Measurements from ENCODE around the gene TTYH3. TPM values are rescaled to one million over a fixed set of nuclear protein-coding genes. Genes with fewer than 3 reads are reported as not detected.

The TTYH3 gene
- total RNA-seq, 1 experiment from 2014 or later: 20.9 TPM

GRCh38 chr7:2657920-2658671, 26.3 kb downstream of the TTYH3 start:
- Mint-ChIP-seq H3K36me3 (ENCODE audit: insufficient read depth, unreplicated experiment) (peaks cover 5% of the 10 kb centered on the region), H3K4me1 (ENCODE audit: insufficient read depth, unreplicated experiment) (no peaks in the 10 kb centered on the region), H3K9me3 (ENCODE audit: unreplicated experiment) (no peaks in the 10 kb centered on the region), H3K27ac (ENCODE audit: low read depth, unreplicated experiment) (no peak overlapping the region), H3K27me3 (ENCODE audit: insufficient read depth, unreplicated experiment) (no peaks in the 10 kb centered on the region), H3K4me3 (ENCODE audit: unreplicated experiment) (no peak overlapping the region)
- no peak for TF ChIP-seq CTCF (IDR thresholded peaks at IDR 0.05; ENCODE audit: unreplicated experiment)
- ChIA-PET CTCF (interaction anchor here (0.5 to 0.8 kb wide), 2 partner anchors 22 to 174 kb away, joined by 3 to 4 read pairs; no protein-coding TSS in a partner anchor), POLR2A (no interaction called here)
- DNase-seq (ENCODE audit: unreplicated experiment): no peak
- intact Hi-C loops (cut with micrococcal nuclease): no loop called here
- no TSS peak for BruUV-seq (replicated peaks)

GRCh38 chr7:2658941-2659340, 27.2 kb downstream of the TTYH3 start:
- H3K27ac Mint-ChIP-seq (ENCODE audit: low read depth, unreplicated experiment): no peak overlapping the region
- H3K9me3 Mint-ChIP-seq (ENCODE audit: unreplicated experiment): no peaks in the 10 kb centered on the region
- H3K4me3 Mint-ChIP-seq (ENCODE audit: unreplicated experiment): no peak overlapping the region
- peaks cover 5% of the 10 kb centered on the region for H3K36me3 Mint-ChIP-seq (ENCODE audit: insufficient read depth, unreplicated experiment)
- DNase-seq (ENCODE audit: unreplicated experiment): no peak
- no peaks in the 10 kb centered on the region for H3K27me3 Mint-ChIP-seq (ENCODE audit: insufficient read depth, unreplicated experiment)
- intact Hi-C loops (cut with micrococcal nuclease): no loop called here
- BruUV-seq (replicated peaks): no TSS peak
- POLR2A ChIA-PET: interaction anchor here (0.7 kb wide), 1 partner anchor 37 kb away, joined by 4 read pairs; no protein-coding TSS in a partner anchor
- CTCF ChIA-PET: interaction anchor here (0.7 to 1.1 kb wide), 2 partner anchors 12 to 190 kb away, joined by 3 read pairs; no protein-coding TSS in a partner anchor
- H3K4me1 Mint-ChIP-seq (ENCODE audit: insufficient read depth, unreplicated experiment): no peaks in the 10 kb centered on the region
- no peak for TF ChIP-seq CTCF (IDR thresholded peaks at IDR 0.05; ENCODE audit: unreplicated experiment)

GRCh38 chr7:2659556-2660358, 28.0 kb downstream of the TTYH3 start:
- no peaks in the 10 kb centered on the region for H3K4me1 Mint-ChIP-seq (ENCODE audit: insufficient read depth, unreplicated experiment)
- ChIA-PET CTCF (interaction anchor here (0.7 to 1.1 kb wide), 2 partner anchors 11 to 308 kb away, joined by 3 read pairs; no protein-coding TSS in a partner anchor), POLR2A (no interaction called here)
- H3K4me3 Mint-ChIP-seq (ENCODE audit: unreplicated experiment): no peak overlapping the region
- no TSS peak for BruUV-seq (replicated peaks)
- TF ChIP-seq CTCF (IDR thresholded peaks at IDR 0.05; ENCODE audit: unreplicated experiment): no peak
- H3K27me3 Mint-ChIP-seq (ENCODE audit: insufficient read depth, unreplicated experiment): no peaks in the 10 kb centered on the region
- peaks cover 5% of the 10 kb centered on the region for H3K36me3 Mint-ChIP-seq (ENCODE audit: insufficient read depth, unreplicated experiment)
- no peaks in the 10 kb centered on the region for H3K9me3 Mint-ChIP-seq (ENCODE audit: unreplicated experiment)
- no peak for DNase-seq (ENCODE audit: unreplicated experiment)
- intact Hi-C loops (cut with micrococcal nuclease): no loop called here
- H3K27ac Mint-ChIP-seq (ENCODE audit: low read depth, unreplicated experiment): no peak overlapping the region

- H3K4me1 Mint-ChIP-seq (ENCODE audit: insufficient read depth, unreplicated experiment): no peaks in the 10 kb centered on the region
- CTCF ChIA-PET: no interaction called here
- no peaks in the 10 kb centered on the region for H3K9me3 Mint-ChIP-seq (ENCODE audit: unreplicated experiment)
- no peak overlapping the region for H3K4me3 Mint-ChIP-seq (ENCODE audit: unreplicated experiment)
- no peak overlapping the region for H3K27ac Mint-ChIP-seq (ENCODE audit: low read depth, unreplicated experiment)
- intact Hi-C loops (cut with micrococcal nuclease): no loop called here
- DNase-seq (ENCODE audit: unreplicated experiment): no peak
- H3K36me3 Mint-ChIP-seq (ENCODE audit: insufficient read depth, unreplicated experiment): peaks cover 5% of the 10 kb centered on the region
- POLR2A ChIA-PET: no interaction called here
- TF ChIP-seq CTCF (IDR thresholded peaks at IDR 0.05; ENCODE audit: unreplicated experiment): peak; percentile 27
- no TSS peak for BruUV-seq (replicated peaks)
- no peaks in the 10 kb centered on the region for H3K27me3 Mint-ChIP-seq (ENCODE audit: insufficient read depth, unreplicated experiment)
These were observed 28.7 kb downstream of the TTYH3 start for GRCh38 chr7:2660359-2661095.

Data from MCF 10A (cell line).